HepG2 (cell line): ENCODE measurements around the gene FOXA3.

Experiments
- BRCA1 ChIP-seq: sonication (generic); formaldehyde crosslinking; IDR thresholded peaks from 2 replicates; pipeline ENCODE4 v1.4.0; 2020; ENCODE audit warnings: missing genetic modification reagents
- CEBPB ChIP-seq: IDR thresholded peaks from 2 replicates; pipeline ENCODE4 v1.6.1; 2011; ENCODE audit warnings: low read depth, low read length, improper control_type of control experiment, borderline replicate concordance
- CREB1 ChIP-seq, 2 experiments: fragments of 450-650 bp in 1 of 2; IDR thresholded peaks; 2 replicates each; pipeline ENCODE4 v1.6.1; 2016 to 2017; ENCODE audit warnings: control low read depth in 1 of 2, mild to moderate bottlenecking in 1 of 2, missing compliant biosample characterization in 1 of 2, missing genetic modification characterization in 1 of 2
- EZH2 ChIP-seq: conservative IDR thresholded peaks from 2 replicates; pipeline ENCODE4 v1.6.1; 2012; ENCODE audit warnings: mild to moderate bottlenecking, low read depth, low read length, moderate library complexity
- FOXA1 ChIP-seq, 2 experiments: fragments of 450-650 bp in 1 of 2; sonication (generic) in 1 of 2; formaldehyde crosslinking in 1 of 2; IDR thresholded peaks; 2 replicates each; pipeline versions ENCODE4 v1.4.0 to v1.6.1; 2016 to 2020; ENCODE audit warnings: missing genetic modification reagents in 1 of 2
- NFATC3 ChIP-seq: sonication (generic); formaldehyde crosslinking; IDR thresholded peaks from 2 replicates; pipeline ENCODE4 v1.5.1; 2020; ENCODE audit warnings: mild to moderate bottlenecking, missing genetic modification reagents
- POLR2A ChIP-seq, 2 experiments: IDR thresholded peaks; 2 replicates each; pipeline ENCODE4 v1.6.1; 2011; ENCODE audit warnings: low read depth in 2 of 2, low read length in 2 of 2, mild to moderate bottlenecking in 1 of 2, moderate library complexity in 1 of 2; ENCODE audit not compliant: insufficient read depth in 1 of 2
- ZNF549 ChIP-seq: sonication (generic); formaldehyde crosslinking; IDR thresholded peaks from 2 replicates; pipeline ENCODE4 v1.5.0; 2020; ENCODE audit warnings: missing genetic modification reagents
- TF ChIP-seq, protein P1 (sequence below): sonication (generic); formaldehyde crosslinking; IDR thresholded peaks from 2 replicates; pipeline ENCODE4 v1.4.0; 2020; ENCODE audit warnings: missing genetic modification reagents

GRCh38 chr19:45908956-45909355, 44.8 kb downstream of the FOXA3 start:
- TF ChIP-seq CEBPB: no peak
- no peak for TF ChIP-seq EZH2
- TF ChIP-seq BRCA1 (CRISPR knock-in tag): no peak
- TF ChIP-seq ZNF549 (CRISPR knock-in tag): no peak
- no peak for TF ChIP-seq FOXA1 (IDR thresholded peaks at IDR 0.05)
- TF ChIP-seq FOXA1 (CRISPR knock-in tag; IDR thresholded peaks at IDR 0.05): no peak
- TF ChIP-seq, protein P1, sequence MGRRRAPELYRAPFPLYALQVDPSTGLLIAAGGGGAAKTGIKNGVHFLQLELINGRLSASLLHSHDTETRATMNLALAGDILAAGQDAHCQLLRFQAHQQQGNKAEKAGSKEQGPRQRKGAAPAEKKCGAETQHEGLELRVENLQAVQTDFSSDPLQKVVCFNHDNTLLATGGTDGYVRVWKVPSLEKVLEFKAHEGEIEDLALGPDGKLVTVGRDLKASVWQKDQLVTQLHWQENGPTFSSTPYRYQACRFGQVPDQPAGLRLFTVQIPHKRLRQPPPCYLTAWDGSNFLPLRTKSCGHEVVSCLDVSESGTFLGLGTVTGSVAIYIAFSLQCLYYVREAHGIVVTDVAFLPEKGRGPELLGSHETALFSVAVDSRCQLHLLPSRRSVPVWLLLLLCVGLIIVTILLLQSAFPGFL (CRISPR knock-in tag): no peak
- no peak for TF ChIP-seq NFATC3
- no peak for TF ChIP-seq POLR2A (IDR thresholded peaks at IDR 0.05; ENCODE audit: insufficient read depth in 1 of 2, low read depth in 2 of 2, low read length in 2 of 2)
- TF ChIP-seq CREB1 (IDR thresholded peaks at IDR 0.05): no peak
- no peak for TF ChIP-seq CREB1 (CRISPR knock-in tag; IDR thresholded peaks at IDR 0.05)
